Tibial artery (tissue), 4 donors: ENCODE data around the gene DHRS2.
"Not testable (repeated sequence)": the region's sequence is repeated elsewhere in the genome, so short reads cannot be mapped to it uniquely, and the experiment has no call there.

Experiments
- DNase-seq, 2 donors: peaks; one replicate each; pipeline ENCODE4 v3.0.0-alpha.2; 2019
- H3K27ac ChIP-seq, 2 donors: fragments of 200-600 bp; sonication (generic) in 1 of 2; 1 replicate in 1 of 2; 2 replicates in 1 of 2; pipeline ENCODE4 v1.5.1; 2018 to 2019; ENCODE audit warnings: mild to moderate bottlenecking in 1 of 2
- H3K27me3 ChIP-seq, 2 donors: fragments of 200-600 bp; sonication (generic) in 1 of 2; one replicate each; pipeline versions ENCODE4 v1.5.1 to v1.6.0; 2016 to 2019
- H3K36me3 ChIP-seq, 3 donors: fragments of 200-600 bp; sonication (generic) in 2 of 3; one replicate each; pipeline ENCODE4 v1.5.1; 2016 to 2019; ENCODE audit warnings: mild to moderate bottlenecking in 2 of 3
- H3K4me1 ChIP-seq, 4 donors: fragments of 200-600 bp; sonication (generic) in 2 of 4; 1 replicate in 3 of 4; 2 replicates in 1 of 4; pipeline ENCODE4 v1.5.1; 2016 to 2019
- H3K4me3 ChIP-seq, 2 donors: fragments of 200-600 bp; sonication (generic) in 1 of 2; 1 replicate in 1 of 2; 2 replicates in 1 of 2; pipeline ENCODE4 v1.5.1; 2018 to 2019; ENCODE audit warnings: mild to moderate bottlenecking in 2 of 2
- H3K9me3 ChIP-seq, 3 donors: fragments of 200-600 bp; sonication (generic) in 1 of 3; one replicate each; pipeline ENCODE4 v1.5.1; 2016 to 2019
- intact Hi-C: fragments of 100-400 bp; cut with DNase I; formaldehyde crosslinking; loops from one replicate; pipeline ENCODE4 v1.15.0; 2023; ENCODE audit warnings: low total_unique reads
- TF ChIP-seq, protein P1 (sequence below), 2 experiments: fragments of 200-600 bp in 1 of 2; fragments of 450-650 bp in 1 of 2; IDR thresholded peaks; one replicate each; pipeline ENCODE4 v1.5.1; 2017 to 2019; ENCODE audit warnings: antibody characterized with exemption in 2 of 2, mild to moderate bottlenecking in 1 of 2, moderate library complexity in 1 of 2

DHRS2 gene

DNA sequence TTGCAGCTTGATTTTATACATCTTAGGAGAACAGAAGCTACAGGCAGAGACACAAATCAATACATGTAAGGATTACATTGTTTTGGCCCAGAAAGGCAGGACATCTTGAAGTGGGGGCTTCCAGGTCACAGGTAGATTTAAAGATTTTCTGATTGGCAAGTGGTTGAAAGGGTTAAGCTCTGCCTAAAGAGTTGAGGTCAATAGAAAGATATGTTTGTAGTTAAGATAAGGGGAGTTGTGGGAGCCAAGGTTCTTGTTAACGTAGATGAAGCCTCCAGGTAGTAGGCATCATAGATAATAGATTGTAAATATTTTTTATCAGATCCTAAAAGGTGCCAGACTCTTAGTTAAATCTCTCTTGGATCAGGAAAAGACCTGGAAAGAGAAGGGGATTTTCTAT is 5.5 kb upstream of the DHRS2 start:
- intact Hi-C loops, result loop anchor here (2.0 kb wide), 1 partner anchor 300 kb away; no protein-coding TSS in a partner anchor

DNA sequence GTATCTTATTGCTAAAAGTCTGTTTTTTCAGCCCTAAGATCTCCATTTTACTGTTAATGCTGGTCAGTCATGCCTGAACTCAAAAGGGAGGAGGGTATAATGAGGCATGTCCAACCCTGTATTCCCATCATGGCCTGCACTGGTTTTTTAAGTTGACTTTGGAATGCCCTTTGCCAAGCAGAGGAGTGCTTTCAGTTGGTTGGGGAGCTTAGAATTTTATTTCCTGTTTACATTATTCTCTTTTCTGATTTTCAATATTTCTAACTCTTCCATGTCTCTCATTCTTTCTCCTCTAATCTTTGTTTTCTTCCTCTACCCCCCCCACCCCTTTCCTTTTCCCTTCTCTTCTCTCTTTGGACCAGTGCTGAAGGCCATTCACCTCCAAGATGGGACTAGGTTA is 4.9 kb upstream of the DHRS2 start:
- no peaks in the 10 kb centered on the region for H3K36me3 ChIP-seq
- no peak overlapping the region for H3K27ac ChIP-seq
- intact Hi-C loops, result loop anchor here (2.0 kb wide), 1 partner anchor 300 kb away; no protein-coding TSS in a partner anchor
- peaks cover 0 to 9% (median 0%) of the 10 kb centered on the region in 4 donors for H3K4me1 ChIP-seq
- no peak overlapping the region for H3K4me3 ChIP-seq
- H3K9me3 ChIP-seq, result no peaks in the 10 kb centered on the region
- DNase-seq, result no peak
- TF ChIP-seq, protein P1, sequence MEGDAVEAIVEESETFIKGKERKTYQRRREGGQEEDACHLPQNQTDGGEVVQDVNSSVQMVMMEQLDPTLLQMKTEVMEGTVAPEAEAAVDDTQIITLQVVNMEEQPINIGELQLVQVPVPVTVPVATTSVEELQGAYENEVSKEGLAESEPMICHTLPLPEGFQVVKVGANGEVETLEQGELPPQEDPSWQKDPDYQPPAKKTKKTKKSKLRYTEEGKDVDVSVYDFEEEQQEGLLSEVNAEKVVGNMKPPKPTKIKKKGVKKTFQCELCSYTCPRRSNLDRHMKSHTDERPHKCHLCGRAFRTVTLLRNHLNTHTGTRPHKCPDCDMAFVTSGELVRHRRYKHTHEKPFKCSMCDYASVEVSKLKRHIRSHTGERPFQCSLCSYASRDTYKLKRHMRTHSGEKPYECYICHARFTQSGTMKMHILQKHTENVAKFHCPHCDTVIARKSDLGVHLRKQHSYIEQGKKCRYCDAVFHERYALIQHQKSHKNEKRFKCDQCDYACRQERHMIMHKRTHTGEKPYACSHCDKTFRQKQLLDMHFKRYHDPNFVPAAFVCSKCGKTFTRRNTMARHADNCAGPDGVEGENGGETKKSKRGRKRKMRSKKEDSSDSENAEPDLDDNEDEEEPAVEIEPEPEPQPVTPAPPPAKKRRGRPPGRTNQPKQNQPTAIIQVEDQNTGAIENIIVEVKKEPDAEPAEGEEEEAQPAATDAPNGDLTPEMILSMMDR (IDR thresholded peaks at IDR 0.05), result no peak
- no peaks in the 10 kb centered on the region for H3K27me3 ChIP-seq

More for the DNA sequence above, 5.5 kb upstream of the DHRS2 start:
- no peak overlapping the region for H3K27ac ChIP-seq
- H3K36me3 ChIP-seq, result no peaks in the 10 kb centered on the region
- no peak overlapping the region for H3K4me3 ChIP-seq
- no peaks in the 10 kb centered on the region for H3K27me3 ChIP-seq
- TF ChIP-seq, protein P1 (IDR thresholded peaks at IDR 0.05), result no peak
- H3K9me3 ChIP-seq, result no peaks in the 10 kb centered on the region
- H3K4me1 ChIP-seq, result peaks cover 0 to 9% (median 0%) of the 10 kb centered on the region in 4 donors
- no peak for DNase-seq

DNA sequence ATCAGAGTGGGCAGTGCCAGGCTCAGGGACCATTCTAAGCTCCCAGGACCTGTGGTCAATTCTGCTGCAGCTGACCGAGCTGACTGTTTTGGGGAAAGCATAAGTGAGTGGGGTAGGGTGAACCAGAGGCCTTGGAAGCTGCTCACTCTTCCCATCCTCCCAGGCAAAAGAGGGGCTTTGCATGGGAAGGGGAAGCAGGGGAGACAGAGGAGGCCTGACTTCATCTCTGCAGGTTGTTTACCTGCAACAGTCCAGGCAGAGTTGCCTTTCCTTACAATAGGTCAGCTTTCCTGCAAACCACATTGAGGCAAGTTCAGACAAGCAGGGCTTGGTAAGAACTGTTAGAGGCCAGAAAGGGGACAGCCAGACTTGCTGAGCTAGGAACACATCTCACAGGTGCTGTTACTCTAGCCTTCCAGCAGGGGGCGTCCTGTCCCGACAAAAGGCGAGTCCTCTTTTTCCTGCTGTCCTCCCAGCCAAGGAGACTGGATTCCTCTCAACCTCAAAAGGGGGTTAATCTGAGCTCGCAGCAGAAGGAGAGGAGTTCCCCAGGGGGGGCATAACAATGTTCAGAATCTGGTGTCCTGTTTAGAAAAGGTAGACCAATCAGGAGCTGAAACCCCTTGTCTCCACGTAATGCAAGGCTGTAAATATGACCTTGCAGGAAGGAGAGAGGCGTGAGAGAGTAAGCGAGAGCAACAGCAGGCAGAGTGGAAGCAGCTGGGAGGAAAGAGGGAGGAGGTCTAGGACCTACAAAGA is 4.3 kb upstream of the DHRS2 start:
- intact Hi-C loops, result loop anchor here (2.0 kb wide), 1 partner anchor 299 kb away; no protein-coding TSS in a partner anchor
- Histone ChIP-seq H3K4me1 (peaks cover 0 to 9% (median 0%) of the 10 kb centered on the region in 4 donors), H3K27me3 (no peaks in the 10 kb centered on the region), H3K36me3 (no peaks in the 10 kb centered on the region), H3K4me3 (peak overlapping the region in 1 of 2 donors; percentile 25), H3K9me3 (no peaks in the 10 kb centered on the region), H3K27ac (no peak overlapping the region)
- TF ChIP-seq, protein P1 (IDR thresholded peaks at IDR 0.05), result peak; percentile 74 to 83
- peak in 1 of 2 donors; percentile 73 for DNase-seq

DNA sequence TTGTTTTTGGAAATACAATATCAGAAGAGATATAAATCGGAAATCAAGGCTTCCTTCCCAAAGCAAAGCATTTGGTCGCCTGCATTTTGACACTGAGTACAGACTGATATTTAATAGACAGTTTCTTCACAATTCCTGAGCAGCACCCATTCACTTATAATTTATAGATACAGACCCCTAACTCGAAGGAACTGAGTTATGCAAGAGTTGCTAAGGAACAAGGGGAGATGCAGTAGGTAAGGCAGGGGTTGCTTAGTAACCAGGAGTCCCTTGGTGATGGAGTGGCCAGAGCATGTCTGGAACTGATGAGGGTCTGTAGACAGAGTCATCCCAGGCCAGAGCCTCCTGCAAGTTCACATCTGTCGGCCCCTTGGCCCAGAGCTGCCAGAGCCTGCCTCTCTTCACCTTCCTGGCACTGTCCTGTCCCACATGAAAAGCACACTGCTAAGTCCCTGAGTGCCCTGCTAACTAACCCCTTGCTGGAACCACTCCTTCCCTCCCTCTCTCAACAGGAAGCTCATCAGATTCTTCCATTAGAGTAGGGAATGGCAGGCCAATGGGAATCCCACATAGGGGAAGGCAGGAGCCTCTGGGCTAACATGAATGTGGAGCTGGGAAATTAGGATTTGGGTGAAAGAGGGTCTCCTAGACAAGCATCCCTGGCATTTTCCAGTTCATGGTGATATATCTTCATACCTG is 3.6 kb upstream of the DHRS2 start:
- Histone ChIP-seq H3K9me3 (no peaks in the 10 kb centered on the region), H3K27ac (no peak overlapping the region), H3K36me3 (no peaks in the 10 kb centered on the region), H3K4me1 (peaks cover 0 to 9% (median 0%) of the 10 kb centered on the region in 4 donors), H3K27me3 (no peaks in the 10 kb centered on the region), H3K4me3 (peak overlapping the region in 1 of 2 donors; percentile 25)
- TF ChIP-seq, protein P1 (IDR thresholded peaks at IDR 0.05), result no peak
- DNase-seq, result no peak
- intact Hi-C loops, result no loop called here

DNA sequence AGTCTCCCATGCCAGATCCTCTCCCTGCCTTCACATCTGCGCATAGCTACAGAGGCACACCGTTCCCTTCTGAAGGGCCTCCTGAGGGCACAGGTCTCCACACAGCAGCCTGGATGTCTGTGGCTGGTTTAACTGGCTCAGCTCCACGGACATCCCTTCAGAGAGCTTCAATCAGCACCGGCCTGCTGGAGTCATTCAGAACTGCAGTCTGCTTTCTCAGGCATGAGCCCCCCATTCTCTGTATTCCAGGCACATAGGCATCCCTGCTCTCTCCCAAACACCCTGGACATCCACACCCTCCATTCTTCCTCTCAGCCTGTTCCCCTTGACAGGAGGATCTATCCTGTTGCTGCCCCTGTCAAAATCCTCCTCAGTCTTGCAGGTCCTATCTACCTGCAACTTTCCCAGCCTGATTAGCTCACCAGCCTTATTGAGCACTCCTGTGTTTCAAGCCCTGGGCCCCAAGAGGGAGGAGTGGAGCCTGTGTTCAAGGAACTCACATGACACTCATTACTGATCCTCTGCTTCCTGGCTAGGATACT is 2.9 kb upstream of the DHRS2 start:
- H3K27ac ChIP-seq, result no peak overlapping the region
- H3K36me3 ChIP-seq, result no peaks in the 10 kb centered on the region
- peaks cover 0 to 9% (median 0%) of the 10 kb centered on the region in 4 donors for H3K4me1 ChIP-seq
- H3K4me3 ChIP-seq, result no peak overlapping the region
- TF ChIP-seq, protein P1 (IDR thresholded peaks at IDR 0.05), result no peak
- intact Hi-C loops, result no loop called here
- no peak for DNase-seq
- no peaks in the 10 kb centered on the region for H3K9me3 ChIP-seq
- no peaks in the 10 kb centered on the region for H3K27me3 ChIP-seq

DNA sequence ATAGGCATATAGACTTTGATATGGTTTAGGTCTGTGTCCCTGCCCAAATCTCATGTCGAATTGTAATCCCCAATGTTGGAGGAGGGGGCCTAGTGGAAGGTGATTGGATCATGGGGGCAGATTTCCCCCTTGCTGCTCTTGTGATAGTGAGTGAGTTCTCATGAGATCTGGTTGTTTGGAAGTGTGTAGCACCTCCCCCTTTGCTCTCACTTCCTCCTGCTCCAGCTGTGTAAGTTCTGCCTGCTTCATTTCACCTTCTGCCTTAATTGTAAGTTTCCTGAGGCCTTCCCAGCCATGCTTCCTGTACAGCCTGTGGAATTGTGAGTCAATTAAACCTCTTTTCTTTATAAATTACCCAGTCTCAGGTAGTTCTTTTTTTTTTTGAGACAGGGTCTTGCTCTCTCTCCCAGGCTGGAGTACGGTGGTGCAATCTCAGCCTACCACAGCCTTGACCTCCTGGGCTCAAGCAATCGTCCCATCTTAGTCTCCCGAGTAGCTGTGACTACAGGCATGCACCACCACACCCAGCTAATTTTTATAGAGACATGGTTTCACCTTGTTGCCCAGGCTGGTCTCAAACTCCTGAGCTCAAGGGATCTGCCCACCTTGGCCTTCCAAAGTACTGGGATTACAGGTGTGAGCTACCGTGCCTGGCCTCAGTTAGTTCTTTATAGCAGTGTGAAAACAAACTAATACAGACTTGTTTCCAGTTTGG is 1.3 kb upstream of the DHRS2 start:
- H3K27ac ChIP-seq, H3K4me3 ChIP-seq, H3K27me3 ChIP-seq, H3K4me1 ChIP-seq, H3K9me3 ChIP-seq, intact Hi-C loops, DNase-seq, H3K36me3 ChIP-seq: not testable (repeated sequence)

DNA sequence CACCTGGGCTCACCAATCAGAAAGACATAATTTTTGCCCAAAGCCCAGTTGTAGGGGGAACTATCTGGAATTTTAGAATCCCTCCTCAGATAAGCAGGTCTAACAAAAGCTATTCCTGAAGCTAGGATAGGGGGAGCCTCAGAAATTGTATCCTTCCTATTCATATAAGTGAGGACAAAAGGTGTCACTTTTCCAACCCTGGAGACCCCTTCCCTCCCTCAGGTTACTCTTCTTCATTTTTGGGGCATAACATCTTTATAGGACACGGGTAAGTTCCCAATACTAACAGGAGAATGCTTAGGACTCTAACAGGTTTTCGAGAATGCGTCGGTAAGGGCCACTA is 1.1 kb downstream of the DHRS2 start:
- DNase-seq, H3K27me3 ChIP-seq, intact Hi-C loops, H3K27ac ChIP-seq, H3K4me3 ChIP-seq, H3K9me3 ChIP-seq, H3K4me1 ChIP-seq, H3K36me3 ChIP-seq: not testable (repeated sequence)
